Neuronal stem cell (in vitro differentiated cells): Measurements from ENCODE around the gene HSD17B4.
"Not testable (repeated sequence)": the region's sequence is repeated elsewhere in the genome, so short reads cannot be mapped to it uniquely, and the experiment has no call there.

Experiments used
- DNase-seq: peaks from one replicate; pipeline ENCODE4 v3.0.0-alpha.2; 2013; ENCODE audit warnings: low spot score
- H2AFZ ChIP-seq: one replicate; pipeline ENCODE4 v1.6.1; 2013; ENCODE audit warnings: mild to moderate bottlenecking, low read length, inconsistent platforms
- H2AK5ac ChIP-seq: 2 replicates; pipeline ENCODE4 v1.6.1; 2013; ENCODE audit warnings: low read depth, mild to moderate bottlenecking, inconsistent platforms, low read length, moderate library complexity, mixed read lengths
- H2BK120ac ChIP-seq: 2 replicates; pipeline ENCODE4 v1.6.1; 2013; ENCODE audit warnings: low read depth, mild to moderate bottlenecking, inconsistent platforms, low read length, moderate library complexity, mixed read lengths
- H2BK12ac ChIP-seq: one replicate; pipeline ENCODE4 v1.6.1; 2013; ENCODE audit warnings: low read length, inconsistent platforms
- H2BK15ac ChIP-seq: 2 replicates; pipeline ENCODE4 v1.6.1; 2013; ENCODE audit warnings: mild to moderate bottlenecking, low read length, inconsistent platforms, mixed read lengths
- H2BK5ac ChIP-seq: one replicate; pipeline ENCODE4 v1.6.1; 2013; ENCODE audit warnings: inconsistent platforms, mild to moderate bottlenecking, low read length, moderate library complexity
- H3K14ac ChIP-seq: one replicate; pipeline ENCODE4 v1.6.1; 2013; ENCODE audit warnings: low read length, inconsistent platforms
- H3K18ac ChIP-seq: 2 replicates; pipeline ENCODE4 v1.6.1; 2013; ENCODE audit warnings: low read length, inconsistent platforms
- H3K23ac ChIP-seq: 2 replicates; pipeline ENCODE4 v1.6.1; 2013; ENCODE audit warnings: low read depth, mild to moderate bottlenecking, mixed read lengths, low read length, inconsistent platforms; ENCODE audit not compliant: poor library complexity
- H3K27ac ChIP-seq: replicated peaks from 3 replicates; pipeline ENCODE4 v1.5.1; 2013; ENCODE audit warnings: low read length, inconsistent platforms
- H3K27me3 ChIP-seq, 3 experiments: 2 replicates each; pipeline ENCODE4 v1.6.1; 2013; ENCODE audit warnings: low read length in 3 of 3, mild to moderate bottlenecking in 2 of 3, inconsistent platforms in 1 of 3, low read depth in 1 of 3, mixed read lengths in 1 of 3, moderate library complexity in 1 of 3; ENCODE audit not compliant: control insufficient read depth in 3 of 3, insufficient read depth in 3 of 3
- H3K36me3 ChIP-seq, 2 donors: replicated peaks in 1 of 2; 2 replicates each; pipeline ENCODE4 v1.6.1; 2013; ENCODE audit warnings: low read length in 2 of 2; ENCODE audit not compliant: control insufficient read depth in 2 of 2, insufficient read depth in 2 of 2
- H3K4ac ChIP-seq: 2 replicates; pipeline ENCODE4 v1.6.1; 2013; ENCODE audit warnings: inconsistent platforms, mild to moderate bottlenecking, low read length, moderate library complexity
- H3K4me1 ChIP-seq, 2 donors: 1 replicate in 1 of 2; 2 replicates in 1 of 2; pipeline ENCODE4 v1.6.1; 2013; ENCODE audit warnings: low read length in 2 of 2, low read depth in 1 of 2; ENCODE audit not compliant: control insufficient read depth in 2 of 2, insufficient read depth in 1 of 2
- H3K4me2 ChIP-seq: one replicate; pipeline ENCODE4 v1.6.1; 2013; ENCODE audit warnings: mild to moderate bottlenecking, low read length, inconsistent platforms; ENCODE audit not compliant: insufficient read depth, poor library complexity, severe bottlenecking
- H3K4me3 ChIP-seq, 2 donors: 2 replicates each; pipeline ENCODE4 v1.5.1; 2013; ENCODE audit warnings: low read length in 2 of 2, mild to moderate bottlenecking in 2 of 2, inconsistent platforms in 1 of 2, moderate library complexity in 1 of 2
- H3K79me1 ChIP-seq: one replicate; pipeline ENCODE4 v1.6.1; 2013; ENCODE audit warnings: low read depth, mild to moderate bottlenecking, inconsistent platforms, low read length, moderate library complexity
- H3K9ac ChIP-seq: one replicate; pipeline ENCODE4 v1.6.1; 2013; ENCODE audit warnings: mild to moderate bottlenecking, low read depth, low read length, inconsistent platforms; ENCODE audit not compliant: poor library complexity
- H3K9me3 ChIP-seq, 2 donors: replicated peaks in 1 of 2; 2 replicates each; pipeline versions ENCODE3 to v1.6.1; 2013; ENCODE audit warnings: low read length in 2 of 2, mild to moderate bottlenecking in 2 of 2, inconsistent platforms in 1 of 2, low read depth in 1 of 2, mixed read lengths in 1 of 2, moderate library complexity in 1 of 2; ENCODE audit not compliant: control insufficient read depth in 2 of 2, insufficient read depth in 1 of 2
- H4K8ac ChIP-seq: one replicate; pipeline ENCODE4 v1.6.1; 2013; ENCODE audit warnings: low read depth, mild to moderate bottlenecking, inconsistent platforms, low read length, moderate library complexity
- H4K91ac ChIP-seq: one replicate; pipeline ENCODE4 v1.6.1; 2013; ENCODE audit warnings: low read length, low read depth, mild to moderate bottlenecking, inconsistent platforms; ENCODE audit not compliant: poor library complexity
- WGBS, 2 donors: extraction: QIAGEN DNeasy Blood & Tissue Kit; methylation state at CpG; one replicate each; pipeline ENCODE4 v1.1.7; 2013; ENCODE audit warnings: missing lambda C conversion rate in 2 of 2, mixed read lengths in 1 of 2; ENCODE audit not compliant: insufficient read length in 2 of 2, insufficient replicate concordance in 1 of 2; ENCODE audit errors: extremely low coverage in 2 of 2; 5-methylcytosine and 5-hydroxymethylcytosine counted together

HSD17B4 gene

DNA sequence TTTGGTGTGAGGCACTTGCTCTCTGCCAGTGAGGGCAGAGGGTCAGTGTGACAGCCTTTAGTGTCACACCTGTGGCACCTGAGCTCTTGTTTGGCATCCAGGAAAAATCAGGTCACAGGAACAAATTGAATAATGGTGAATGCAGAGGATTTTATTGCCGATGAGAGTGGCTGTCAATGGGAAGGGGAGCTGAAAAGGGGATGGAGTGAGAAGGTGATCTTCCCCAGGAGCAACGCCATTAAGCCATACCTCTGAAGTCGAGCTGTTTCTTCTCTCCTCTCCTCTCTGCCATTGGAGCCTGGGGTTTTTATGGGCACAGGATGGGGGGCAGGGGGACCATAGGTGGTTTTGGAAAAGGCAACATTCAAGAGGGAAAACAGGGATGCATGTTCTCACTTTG lies 2.4 kb upstream of the HSD17B4 start:
- H3K23ac ChIP-seq, result no peak overlapping the region
- no peak overlapping the region for H3K4me2 ChIP-seq
- no peak overlapping the region for H4K8ac ChIP-seq
- H3K9me3 ChIP-seq, result peaks cover 0 to 8% of the 10 kb centered on the region in 2 donors
- H2BK15ac ChIP-seq, result no peak overlapping the region
- peak overlapping the region; percentile 44 for H3K9ac ChIP-seq
- H4K91ac ChIP-seq, result no peak overlapping the region
- no peak overlapping the region for H2BK120ac ChIP-seq
- DNase-seq, result no peak
- no peak overlapping the region for H3K18ac ChIP-seq
- WGBS, 2 donors, result no CpG with 5 or more reads among the region's 3 CpGs
- H2AK5ac ChIP-seq, result peak overlapping the region; percentile 37
- H3K4me3 ChIP-seq, result no peak overlapping the region
- H3K4ac ChIP-seq, result no peak overlapping the region
- no peaks in the 10 kb centered on the region for H3K36me3 ChIP-seq
- no peak overlapping the region for H3K27ac ChIP-seq
- peaks cover 4 to 8% of the 10 kb centered on the region in 2 donors for H3K4me1 ChIP-seq
- H2BK12ac ChIP-seq, result no peak overlapping the region
- no peak overlapping the region for H3K14ac ChIP-seq
- H2AFZ ChIP-seq, result no peak overlapping the region
- no peaks in the 10 kb centered on the region for H3K27me3 ChIP-seq
- no peaks in the 10 kb centered on the region for H3K79me1 ChIP-seq
- H2BK5ac ChIP-seq, result no peak overlapping the region

DNA sequence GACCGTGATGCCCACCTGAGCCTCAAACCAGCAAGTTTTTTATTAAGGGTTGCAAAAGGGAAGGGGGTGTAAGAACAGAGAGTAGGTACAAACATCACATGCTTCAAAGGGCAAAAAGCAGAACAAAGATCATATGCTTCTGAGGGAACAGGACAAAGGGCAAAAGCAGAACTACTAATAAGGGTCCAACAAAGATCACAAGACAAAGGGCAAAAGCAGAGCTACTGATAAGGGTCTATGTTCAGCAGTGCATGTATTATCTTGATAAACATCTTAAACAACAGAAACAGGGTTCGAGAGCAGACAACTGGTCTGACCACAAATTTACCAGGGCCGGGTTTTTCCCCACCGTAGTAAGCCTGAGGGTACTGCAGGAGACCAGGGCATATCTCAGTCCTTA lies 1.7 kb upstream of the HSD17B4 start:
- H3K27me3 ChIP-seq, H2BK15ac ChIP-seq, H2BK120ac ChIP-seq, H2AK5ac ChIP-seq, DNase-seq, H3K27ac ChIP-seq, H3K4me2 ChIP-seq, H2BK12ac ChIP-seq, H3K4me1 ChIP-seq, H3K9me3 ChIP-seq, H3K9ac ChIP-seq, H2AFZ ChIP-seq, H3K14ac ChIP-seq, H4K8ac ChIP-seq, H3K23ac ChIP-seq, H2BK5ac ChIP-seq, H3K4ac ChIP-seq, H3K4me3 ChIP-seq, H4K91ac ChIP-seq, H3K79me1 ChIP-seq, H3K18ac ChIP-seq, H3K36me3 ChIP-seq: not testable (repeated sequence)
- no CpG with 5 or more reads among the region's 4 CpGs for WGBS, 2 donors

DNA sequence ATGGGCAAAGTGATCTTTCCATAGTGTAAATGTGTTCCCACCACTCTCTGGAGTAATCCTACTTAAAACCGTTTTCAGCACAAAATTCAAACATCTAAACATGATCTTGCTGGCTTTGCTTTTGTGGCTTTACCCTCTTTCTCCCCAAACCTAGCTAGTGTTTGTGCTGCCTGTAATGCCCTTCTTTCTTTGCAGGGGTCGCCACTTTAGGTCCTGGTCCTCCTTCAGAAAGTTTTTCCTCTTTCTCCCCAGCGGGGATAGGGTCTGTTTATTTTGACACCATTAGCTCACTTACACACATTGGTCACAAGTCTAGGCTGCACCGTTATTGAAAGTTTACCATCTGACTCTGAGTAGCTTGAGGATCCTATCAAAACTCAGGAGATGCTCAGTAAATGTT lies 736 bp upstream of the HSD17B4 start:
- no peak overlapping the region for H2BK120ac ChIP-seq
- no peak overlapping the region for H3K14ac ChIP-seq
- no peak overlapping the region for H3K9ac ChIP-seq
- H3K4me2 ChIP-seq, result no peak overlapping the region
- peak overlapping the region; percentile 99 for H2AFZ ChIP-seq
- WGBS, 2 donors, result no CpG with 5 or more reads among the region's 4 CpGs
- H2BK12ac ChIP-seq, result no peak overlapping the region
- peaks cover 0 to 4% of the 10 kb centered on the region in 2 donors for H3K36me3 ChIP-seq
- no peak overlapping the region for H2BK5ac ChIP-seq
- H2AK5ac ChIP-seq, result no peak overlapping the region
- peak overlapping the region in 1 of 2 donors; percentile 1 for H3K4me3 ChIP-seq
- no peak for DNase-seq
- peaks cover 2 to 8% of the 10 kb centered on the region in 2 donors for H3K4me1 ChIP-seq
- no peak overlapping the region for H3K27ac ChIP-seq
- H3K9me3 ChIP-seq, result peaks cover 0 to 8% of the 10 kb centered on the region in 2 donors
- no peak overlapping the region for H4K91ac ChIP-seq
- no peaks in the 10 kb centered on the region for H3K27me3 ChIP-seq
- H3K4ac ChIP-seq, result no peak overlapping the region
- H4K8ac ChIP-seq, result no peak overlapping the region
- H3K23ac ChIP-seq, result no peak overlapping the region
- H3K18ac ChIP-seq, result no peak overlapping the region
- H3K79me1 ChIP-seq, result no peaks in the 10 kb centered on the region
- no peak overlapping the region for H2BK15ac ChIP-seq

DNA sequence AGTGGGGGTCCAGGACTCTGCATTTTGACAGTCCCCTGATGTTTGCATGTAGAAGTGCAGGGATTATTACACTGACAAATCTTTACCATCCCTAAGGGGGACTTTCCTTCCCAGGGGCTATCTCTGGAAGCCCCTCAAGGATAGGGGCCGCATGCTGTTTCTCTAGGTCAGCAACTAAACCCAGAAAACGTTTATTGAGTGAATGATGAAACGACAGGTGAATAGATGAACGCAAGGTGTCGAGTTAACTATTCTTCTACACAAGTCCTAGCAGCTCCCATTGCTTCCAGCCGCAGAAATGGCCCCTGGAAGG lies 281 bp upstream of the HSD17B4 start:
- no peak overlapping the region for H3K9ac ChIP-seq

More for the DNA sequence above, 281 bp upstream of the HSD17B4 start:
- Histone ChIP-seq H3K9me3 (peaks cover 0 to 8% of the 10 kb centered on the region in 2 donors), H3K4me3 (peak overlapping the region in 1 of 2 donors; percentile 88), H3K23ac (no peak overlapping the region), H3K4ac (no peak overlapping the region), H3K4me1 (peaks cover 2 to 8% of the 10 kb centered on the region in 2 donors), H4K8ac (no peak overlapping the region), H3K79me1 (no peaks in the 10 kb centered on the region), H2BK12ac (no peak overlapping the region), H3K18ac (no peak overlapping the region), H3K36me3 (peaks cover 0 to 6% of the 10 kb centered on the region in 2 donors), H3K27me3 (no peaks in the 10 kb centered on the region), H2AK5ac (no peak overlapping the region), H2BK15ac (no peak overlapping the region), H3K27ac (no peak overlapping the region), H3K4me2 (no peak overlapping the region), H3K14ac (no peak overlapping the region), H2BK5ac (no peak overlapping the region), H2BK120ac (no peak overlapping the region), H2AFZ (peak overlapping the region; percentile 99), H4K91ac (no peak overlapping the region)
- no CpG with 5 or more reads among the region's 6 CpGs for whole genome bisulfite sequencing, 2 donors
- DNase-seq, result no peak
